Nephron progenitor cell (in vitro differentiated cells): ENCODE measurements around the gene CCT7.

Experiments used
- DNase-seq: peaks from one replicate; pipeline ENCODE4 v3.0.0; 2021
- H3K27ac Mint-ChIP-seq: 2 replicates; pipeline ENCODE4 v1.8.0; 2021; ENCODE audit warnings: mild to moderate bottlenecking, moderate library complexity, mixed read lengths
- H3K27me3 Mint-ChIP-seq: 2 replicates; pipeline ENCODE4 v1.8.0; 2021; ENCODE audit warnings: mild to moderate bottlenecking, low read depth, mixed read lengths; ENCODE audit not compliant: poor library complexity
- H3K36me3 Mint-ChIP-seq: 2 replicates; pipeline ENCODE4 v1.8.0; 2021; ENCODE audit warnings: low read depth, mixed read lengths
- H3K4me1 Mint-ChIP-seq: 2 replicates; pipeline ENCODE4 v1.8.0; 2021; ENCODE audit warnings: mixed read lengths
- H3K4me3 Mint-ChIP-seq: 2 replicates; pipeline ENCODE4 v1.8.0; 2021; ENCODE audit warnings: mild to moderate bottlenecking, moderate library complexity, mixed read lengths
- H3K9me3 Mint-ChIP-seq: 2 replicates; pipeline ENCODE4 v1.8.0; 2021; ENCODE audit warnings: mild to moderate bottlenecking, moderate library complexity, mixed read lengths
- CTCF ChIP-seq: fragments of 200-600 bp; sonication (generic); IDR thresholded peaks from 2 replicates; pipeline ENCODE4 v1.5.0; 2021; ENCODE audit warnings: antibody characterized with exemption

The CCT7 gene

GRCh38 chr2:73212448-73213176 lies 21.5 kb upstream of the CCT7 start:
- Mint-ChIP-seq H3K27me3 (peaks cover 14% of the 10 kb centered on the region), H3K4me3 (no peak overlapping the region), H3K9me3 (no peaks in the 10 kb centered on the region), H3K4me1 (peaks cover 42% of the 10 kb centered on the region), H3K27ac (no peak overlapping the region), H3K36me3 (no peaks in the 10 kb centered on the region)
- peak; percentile 82 for DNase-seq
- TF ChIP-seq CTCF, result peak; percentile 93

GRCh38 chr2:73214120-73215035 lies 19.7 kb upstream of the CCT7 start, which contains the start of gene SMYD5:
Gene SMYD5, plus strand, starts transcription at chr2:73214245. Its CDS starts 22 bp downstream, at chr2:73214267.
- Mint-ChIP-seq H3K36me3 (no peaks in the 10 kb centered on the region), H3K27me3 (peaks cover 6% of the 10 kb centered on the region), H3K4me1 (peaks cover 42% of the 10 kb centered on the region), H3K9me3 (no peaks in the 10 kb centered on the region), H3K4me3 (peak within 1 kb of the TSS; percentile 96), H3K27ac (peak within 1 kb of the TSS; percentile 91)
- peak; percentile 91 for DNase-seq
- no peak for TF ChIP-seq CTCF

- no peaks in the 10 kb centered on the region for H3K9me3 Mint-ChIP-seq
- H3K4me3 Mint-ChIP-seq, result peak overlapping the region; percentile 96
- H3K27ac Mint-ChIP-seq, result peak overlapping the region; percentile 74
- no peak for TF ChIP-seq CTCF
- H3K27me3 Mint-ChIP-seq, result no peaks in the 10 kb centered on the region
- peaks cover 39% of the 10 kb centered on the region for H3K4me1 Mint-ChIP-seq
- DNase-seq, result no peak
- no peaks in the 10 kb centered on the region for H3K36me3 Mint-ChIP-seq
Measured at GRCh38 chr2:73215254-73215653, 18.9 kb upstream of the CCT7 start.

GRCh38 chr2:73217160-73217559 lies 16.9 kb upstream of the CCT7 start:
- Mint-ChIP-seq H3K9me3 (no peaks in the 10 kb centered on the region), H3K27ac (no peak overlapping the region), H3K27me3 (no peaks in the 10 kb centered on the region), H3K4me3 (no peak overlapping the region), H3K36me3 (peaks cover 9% of the 10 kb centered on the region), H3K4me1 (peaks cover 36% of the 10 kb centered on the region)
- no peak for TF ChIP-seq CTCF
- no peak for DNase-seq

- Mint-ChIP-seq H3K4me3 (no peak overlapping the region), H3K27me3 (no peaks in the 10 kb centered on the region), H3K9me3 (no peaks in the 10 kb centered on the region), H3K4me1 (peaks cover 31% of the 10 kb centered on the region), H3K36me3 (peaks cover 11% of the 10 kb centered on the region), H3K27ac (peak overlapping the region; percentile 67)
- no peak for DNase-seq
- no peak for TF ChIP-seq CTCF
Measured at GRCh38 chr2:73217826-73218225, 16.3 kb upstream of the CCT7 start.
